H1 (cell line): Measurements from ENCODE around the gene API5. TPM values are rescaled to one million over a fixed set of nuclear protein-coding genes. Genes with fewer than 3 reads are reported as not detected.

Source experiments
- CTCF ChIA-PET: fragments of 300-600 bp; sonication (Branson Sonifier 250); formaldehyde crosslinking; loops from one replicate; lab custom pipeline; 2021; ENCODE audit not compliant: partially characterized antibody; lab: Charles Lee
- POLR2A ChIA-PET: fragments of 300-600 bp; sonication (Branson Sonifier 250); formaldehyde crosslinking; loops from one replicate; lab custom pipeline; 2021; ENCODE audit warnings: inconsistent platforms; ENCODE audit not compliant: partially characterized antibody; lab: Charles Lee
- DNase-seq, 2 experiments: peaks; one replicate each; pipeline versions ENCODE4 v3.0.0 to v3.0.0-alpha.2; 2010 to 2022; ENCODE audit warnings: low spot score in 2 of 2, low read depth in 1 of 2, mixed read lengths in 1 of 2
- FAIRE-seq: peaks from 2 replicates; lab custom pipeline; 2011; peaks lifted over from hg19 to GRCh38; lab: Jason Lieb, UNC
- H2AFZ ChIP-seq: 2 replicates; pipeline ENCODE4 v1.8.1; 2012; ENCODE audit warnings: low read length, inconsistent platforms
- H2AK5ac ChIP-seq: 2 replicates; pipeline ENCODE4 v1.6.1; 2013; ENCODE audit warnings: low read depth, low read length
- H2BK120ac ChIP-seq: replicated peaks from 2 replicates; pipeline ENCODE3; 2013; ENCODE audit warnings: low read depth, low read length, inconsistent platforms
- H2BK12ac ChIP-seq: 2 replicates; pipeline ENCODE4 v1.6.1; 2013; ENCODE audit warnings: low read depth, low read length
- H2BK15ac ChIP-seq: 2 replicates; pipeline ENCODE4 v1.6.1; 2013; ENCODE audit warnings: low read length
- H2BK20ac ChIP-seq: 2 replicates; pipeline ENCODE4 v1.6.1; 2013; ENCODE audit warnings: low read length
- H2BK5ac ChIP-seq: 2 replicates; pipeline ENCODE4 v1.6.1; 2013; ENCODE audit warnings: low read depth, low read length
- H3K14ac ChIP-seq: 2 replicates; pipeline ENCODE4 v1.6.1; 2013; ENCODE audit warnings: inconsistent platforms; ENCODE audit not compliant: insufficient read length
- H3K18ac ChIP-seq: 2 replicates; pipeline ENCODE4 v1.6.1; 2013; ENCODE audit warnings: low read length; ENCODE audit errors: extremely low read depth
- H3K23ac ChIP-seq: 2 replicates; pipeline ENCODE4 v1.6.1; 2013; ENCODE audit warnings: inconsistent platforms; ENCODE audit not compliant: insufficient read length
- H3K23me2 ChIP-seq: 2 replicates; pipeline ENCODE4 v1.6.1; 2013; ENCODE audit warnings: low read depth, low read length
- H3K27ac ChIP-seq: 2 replicates; pipeline ENCODE4 v1.6.1; 2011; ENCODE audit warnings: low read depth, low read length, inconsistent platforms
- H3K27me3 ChIP-seq, 4 experiments: replicated peaks in 1 of 4; 1 replicate in 1 of 4; 2 replicates in 3 of 4; pipeline versions ENCODE4 v1.6.1 to v1.8.1; 2011 to 2013; ENCODE audit warnings: low read length in 3 of 4, mild to moderate bottlenecking in 3 of 4, inconsistent platforms in 2 of 4, mixed read lengths in 2 of 4, moderate library complexity in 1 of 4; ENCODE audit not compliant: control insufficient read depth in 3 of 4, insufficient read depth in 3 of 4; ENCODE audit errors: extremely low read depth in 1 of 4
- H3K36me3 ChIP-seq, 4 experiments: 2 replicates each; pipeline versions ENCODE4 v1.6.1 to v1.8.1; 2011 to 2013; ENCODE audit warnings: mild to moderate bottlenecking in 4 of 4, low read length in 3 of 4, moderate library complexity in 2 of 4, control low read depth in 1 of 4, inconsistent platforms in 1 of 4; ENCODE audit not compliant: insufficient read depth in 4 of 4, control insufficient read depth in 2 of 4
- H3K4ac ChIP-seq: replicated peaks from 2 replicates; pipeline ENCODE3; 2013; ENCODE audit warnings: low read length, low read depth, mixed read lengths, inconsistent platforms; ENCODE audit not compliant: insufficient read length
- H3K4me1 ChIP-seq, 4 experiments: replicated peaks in 1 of 4; 1 replicate in 1 of 4; 2 replicates in 3 of 4; pipeline versions ENCODE4 v1.6.1 to v1.8.1; 2011 to 2013; ENCODE audit warnings: low read length in 3 of 4, inconsistent platforms in 2 of 4, mixed read lengths in 1 of 4; ENCODE audit not compliant: insufficient read depth in 4 of 4, control insufficient read depth in 3 of 4
- H3K4me2 ChIP-seq, 2 experiments: 2 replicates each; pipeline versions ENCODE4 v1.6.1 to v1.8.1; 2011 to 2013; ENCODE audit warnings: low read depth in 2 of 2, low read length in 2 of 2, control low read depth in 1 of 2, inconsistent platforms in 1 of 2, mild to moderate bottlenecking in 1 of 2; ENCODE audit not compliant: insufficient read depth in 1 of 2
- H3K4me3 ChIP-seq, 4 experiments: fragments of 200-600, 300-600 bp in 1 of 4; sonication (generic), shearing (Covaris generic), sonication (Bioruptor Twin) in 1 of 4; 2 replicates each; pipeline versions ENCODE4 v1.5.1 to v1.8.1; 2011 to 2016; ENCODE audit warnings: low read length in 4 of 4, low read depth in 3 of 4, control low read depth in 2 of 4, inconsistent platforms in 2 of 4, mild to moderate bottlenecking in 2 of 4, mixed read lengths in 1 of 4, moderate library complexity in 1 of 4; ENCODE audit not compliant: insufficient read depth in 2 of 4; ENCODE audit errors: extremely low read depth in 1 of 4
- H3K56ac ChIP-seq: replicated peaks from 2 replicates; pipeline ENCODE3; 2013; ENCODE audit warnings: low read depth, mild to moderate bottlenecking, mixed read lengths, low read length, inconsistent platforms; ENCODE audit not compliant: insufficient read length
- H3K79me1 ChIP-seq: 2 replicates; pipeline ENCODE4 v1.6.1; 2013; ENCODE audit warnings: low read depth, low read length, control low read depth
- H3K79me2 ChIP-seq, 2 experiments: 2 replicates each; pipeline versions ENCODE4 v1.6.1 to v1.8.1; 2012 to 2013; ENCODE audit warnings: low read length in 2 of 2, mild to moderate bottlenecking in 2 of 2, inconsistent platforms in 1 of 2; ENCODE audit not compliant: insufficient read depth in 2 of 2, control insufficient read depth in 1 of 2
- H3K9ac ChIP-seq, 4 experiments: replicated peaks in 1 of 4; 1 replicate in 1 of 4; 2 replicates in 3 of 4; pipeline versions ENCODE4 v1.6.1 to v1.8.1; 2011 to 2013; ENCODE audit warnings: low read depth in 3 of 4, low read length in 3 of 4, control low read depth in 2 of 4, mild to moderate bottlenecking in 2 of 4, moderate library complexity in 2 of 4, inconsistent platforms in 1 of 4; ENCODE audit errors: extremely low read depth in 1 of 4
- H3K9me3 ChIP-seq, 2 experiments: 2 replicates each; pipeline versions ENCODE4 v1.6.1 to v1.8.1; 2012 to 2013; ENCODE audit warnings: mild to moderate bottlenecking in 2 of 2, moderate library complexity in 2 of 2, control low read depth in 1 of 2, inconsistent platforms in 1 of 2, low read depth in 1 of 2, low read length in 1 of 2, mixed read lengths in 1 of 2; ENCODE audit not compliant: insufficient read depth in 2 of 2
- H4K20me1 ChIP-seq, 2 experiments: replicated peaks in 1 of 2; 2 replicates each; pipeline versions ENCODE3 to v1.8.1; 2011 to 2013; ENCODE audit warnings: inconsistent platforms in 2 of 2, low read length in 2 of 2, mild to moderate bottlenecking in 1 of 2; ENCODE audit not compliant: insufficient read depth in 2 of 2, control insufficient read depth in 1 of 2
- H4K5ac ChIP-seq: 2 replicates; pipeline ENCODE4 v1.6.1; 2013; ENCODE audit warnings: low read length, low read depth, mixed read lengths, inconsistent platforms; ENCODE audit not compliant: insufficient read length
- H4K8ac ChIP-seq: 2 replicates; pipeline ENCODE4 v1.8.0; 2013; ENCODE audit warnings: mild to moderate bottlenecking, moderate library complexity, low read length, inconsistent platforms; ENCODE audit not compliant: insufficient read depth; ENCODE audit errors: extremely low read depth
- H4K91ac ChIP-seq: replicated peaks from 2 replicates; pipeline ENCODE3; 2013; ENCODE audit warnings: low read length, mixed read lengths, inconsistent platforms; ENCODE audit not compliant: insufficient read length
- HDAC2 ChIP-seq, 2 experiments: fragments of 300-600 bp in 1 of 2; sonication (generic) in 1 of 2; IDR thresholded peaks; 2 replicates each; pipeline ENCODE4 v1.6.1; 2011 to 2012; ENCODE audit warnings: low read depth in 2 of 2, low read length in 2 of 2, mild to moderate bottlenecking in 2 of 2, moderate library complexity in 2 of 2, borderline replicate concordance in 1 of 2, inconsistent platforms in 1 of 2
- JUND ChIP-seq: IDR thresholded peaks from 2 replicates; pipeline ENCODE4 v1.6.1; 2011; ENCODE audit warnings: mild to moderate bottlenecking, improper control_type of control experiment, low read length
- NANOG ChIP-seq: IDR thresholded peaks from 2 replicates; pipeline ENCODE4 v1.6.1; 2011; ENCODE audit warnings: low read length, low read depth, mild to moderate bottlenecking, inconsistent platforms; ENCODE audit not compliant: insufficient read depth, poor library complexity, severe bottlenecking
- NRF1 ChIP-seq: IDR thresholded peaks from 2 replicates; pipeline ENCODE4 v1.6.1; 2011; ENCODE audit warnings: mild to moderate bottlenecking, low read depth, low read length, improper control_type of control experiment
- SP4 ChIP-seq: IDR thresholded peaks from 2 replicates; pipeline ENCODE4 v1.6.1; 2012; ENCODE audit warnings: low read length, inconsistent platforms
- SRF ChIP-seq: IDR thresholded peaks from 2 replicates; pipeline ENCODE4 v1.6.1; 2011; ENCODE audit warnings: mild to moderate bottlenecking, low read depth, low read length, moderate library complexity
- WGBS, 2 experiments: shearing (Covaris generic) in 1 of 2; methylation state at CpG; one replicate each; pipeline versions ENCODE4 v1.1.6 to v1.1.7; 2013 to 2015; ENCODE audit warnings: low lambda C conversion rate in 2 of 2, mixed read lengths in 2 of 2, inconsistent platforms in 1 of 2, low coverage in 1 of 2, missing lambda C conversion rate in 1 of 2; ENCODE audit not compliant: insufficient replicate concordance in 2 of 2, insufficient coverage in 1 of 2, insufficient read length in 1 of 2; ENCODE audit errors: extremely low coverage in 1 of 2, missing lambda C conversion rate in 1 of 2; 5-methylcytosine and 5-hydroxymethylcytosine counted together
- polyA plus RNA-seq, 7 experiments: library from polyadenylated mRNA; depleted of rRNA in 3 of 7; stranded (reverse) in 5 of 7; unstranded in 2 of 7; fragments of >200 nt in 5 of 7; fragments of 200-250 nt in 2 of 7; gene quantifications; 1 replicate in 5 of 7; 2 replicates in 1 of 7; 4 replicates in 1 of 7; pipeline versions ENCODE4 v1.2.1 to v1.2.3, GENCODE V29; 2011 to 2013; ENCODE audit warnings: missing spikeins in 2 of 7, mixed read lengths in 2 of 7
- total RNA-seq: library from RNA; stranded (reverse); fragmentation: NEBNext Ultra II Directional; extraction: Animal tissue kit (Norgen Biotek cat#: 25700); gene quantifications from 2 replicates; pipeline ENCODE4 v1.2.1, GENCODE V29; 2021

The API5 gene
- total and polyA plus RNA-seq, 2 of the 8 experiments (the other 6 are each of a cell fraction or from before 2014, with no cell fraction given), result 39.1 to 155 TPM

DNA sequence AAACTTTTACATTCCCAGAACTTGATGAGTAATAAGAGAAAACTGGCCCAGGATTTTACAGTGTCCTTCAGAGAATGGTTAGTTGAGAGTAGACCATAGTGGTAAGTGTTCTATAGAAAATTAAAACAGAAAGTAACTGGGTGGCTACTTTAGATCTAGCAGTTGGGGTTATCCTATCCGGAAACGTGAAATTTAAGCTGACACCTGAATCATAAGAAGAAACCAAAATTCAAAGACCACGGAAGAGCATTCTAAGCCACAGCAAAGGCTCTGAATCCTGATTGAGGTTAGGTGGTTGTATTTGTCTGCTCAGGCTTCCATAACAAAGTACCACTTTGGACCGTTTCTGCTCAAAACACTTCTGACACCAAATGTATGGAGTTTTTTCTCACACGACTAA is 80.9 kb downstream of the API5 start:
- Histone ChIP-seq H4K8ac (no peak overlapping the region), H3K27me3 (no peaks in the 10 kb centered on the region), H3K18ac (no peak overlapping the region), H3K36me3 (peaks cover 2 to 63% (median 23%) of the 10 kb centered on the region in 4 experiments; a peak in 6 of 8 replicates), H3K4ac (no peak overlapping the region), H3K14ac (no peak overlapping the region), H3K79me2 (no peaks in the 10 kb centered on the region), H3K9ac (no peak overlapping the region), H3K4me2 (no peak overlapping the region), H2BK20ac (no peak overlapping the region), H3K23me2 (0 out of 2 replicates have a peak, but pooled peaks cover 2% of the 10 kb centered on the region), H3K56ac (no peak overlapping the region), H4K5ac (no peak overlapping the region), H3K4me1 (peaks cover 0 to 8% (median 0%) of the 10 kb centered on the region in 4 experiments; a peak in 1 of 7 replicates), H4K20me1 (no peaks in the 10 kb centered on the region), H2BK12ac (no peak overlapping the region), H3K9me3 (no peaks in the 10 kb centered on the region), H2AFZ (no peak overlapping the region), H2BK5ac (no peak overlapping the region), H3K27ac (no peak overlapping the region), H3K4me3 (no peak overlapping the region), H2BK120ac (no peak overlapping the region), H2BK15ac (no peak overlapping the region), H3K79me1 (no peaks in the 10 kb centered on the region), H2AK5ac (no peak overlapping the region), H3K23ac (no peak overlapping the region), H4K91ac (no peak overlapping the region)
- TF ChIP-seq NRF1 (no peak), NANOG (no peak), JUND (no peak), HDAC2 (IDR thresholded peaks at IDR 0.05; ENCODE audit: borderline replicate concordance in 1 of 2, low read depth in 2 of 2, low read length in 2 of 2) (no peak), SRF (no peak), SP4 (no peak)
- ChIA-PET CTCF (interaction anchor here (1.1 kb wide), 1 partner anchor 22 kb away, joined by 3 read pairs; no protein-coding TSS in a partner anchor), POLR2A (no interaction called here)
- DNase-seq (no peak), FAIRE-seq (no peak)
- 90% methylated on average over 5 of the region's 5 CpGs; no CpG with 5 or more reads in 1 of the 2 experiments for WGBS, 2 experiments
